Measurements from ENCODE around the gene GNAI2. TPM values are rescaled to one million over a fixed set of nuclear protein-coding genes. Genes with fewer than 3 reads are reported as not detected.
"Not testable (repeated sequence)": the region's sequence is repeated elsewhere in the genome, so short reads cannot be mapped to it uniquely, and the experiment has no call there.

GNAI2 gene
- polyA plus RNA-seq, 1 of the 3 experiments (the other 2 are of a cell fraction) = 649 TPM

DNA sequence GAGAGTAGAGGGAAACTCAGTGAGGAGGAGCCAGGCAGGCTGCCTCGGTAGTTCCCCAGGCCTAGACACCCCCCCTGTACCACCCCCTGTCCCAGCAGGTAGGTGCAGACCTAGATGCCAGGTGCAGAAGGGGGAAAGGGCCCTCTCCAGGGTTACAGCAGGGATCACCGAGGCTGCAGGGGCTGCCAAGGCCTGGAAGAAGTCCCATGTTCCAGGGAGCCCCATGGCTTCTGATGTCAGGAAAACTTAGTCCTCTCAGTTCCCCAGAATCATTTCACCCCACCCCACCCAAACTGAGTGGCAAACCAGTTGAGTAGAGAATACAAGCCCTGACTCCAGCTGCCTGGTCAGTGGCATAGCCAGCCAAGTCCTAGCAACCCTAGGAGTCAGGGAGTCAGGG, 25.5 kb downstream of the GNAI2 start:
- H3K9me3 ChIP-seq = no peaks in the 10 kb centered on the region
- TF ChIP-seq RXRA (IDR thresholded peaks at IDR 0.05; ENCODE audit: borderline replicate concordance, low read depth) (no peak), YY1 (IDR thresholded peaks at IDR 0.05; ENCODE audit: low read depth) (no peak), FOSL2 (IDR thresholded peaks at IDR 0.05; ENCODE audit: borderline replicate concordance, low read depth) (no peak), FOXJ3 (CRISPR knock-in tag; IDR thresholded peaks at IDR 0.05) (no peak), ZBTB33 (IDR thresholded peaks at IDR 0.05; ENCODE audit: borderline replicate concordance, low read depth) (no peak), EP300 (IDR thresholded peaks at IDR 0.05; ENCODE audit: borderline replicate concordance in 1 of 2, low read depth in 1 of 2, low read length in 1 of 2) (no peak), USF1 (IDR thresholded peaks at IDR 0.05; ENCODE audit: borderline replicate concordance, low read depth) (no peak), EZH2phosphoT487 (IDR thresholded peaks at IDR 0.05; ENCODE audit: borderline replicate concordance, low read depth) (no peak), JUND (IDR thresholded peaks at IDR 0.05) (no peak), ELF1 (IDR thresholded peaks at IDR 0.05) (no peak), NFIC (IDR thresholded peaks at IDR 0.05; ENCODE audit: borderline replicate concordance) (no peak)
- H2AFZ ChIP-seq (ENCODE audit: low read depth) = no peak overlapping the region
- H4K20me1 ChIP-seq (ENCODE audit: insufficient read depth) = no peaks in the 10 kb centered on the region
- peaks cover 12% of the 10 kb centered on the region for H3K79me2 ChIP-seq (ENCODE audit: insufficient read depth)
- H3K9ac ChIP-seq = peak overlapping the region; percentile 90; the same call in 1 of the 2 replicates
- POLR2A ChIA-PET = no interaction called here
- no peak for DNase-seq
- H3K4me2 ChIP-seq = peak overlapping the region; percentile 93
- H3K9me2 ChIP-seq = no peaks in the 10 kb centered on the region
- H3K27me3 ChIP-seq (ENCODE audit: insufficient read depth) = no peaks in the 10 kb centered on the region
- 77% methylated on average over 1 of the region's 2 CpGs for WGBS (ENCODE audit: low lambda C conversion rate)
- H3K4me1 ChIP-seq (ENCODE audit: control insufficient read depth in 1 of 2, insufficient read depth in 2 of 2, low read depth in 1 of 2, low read length in 1 of 2) = peaks cover 26 to 35% of the 10 kb centered on the region in 2 experiments; a peak in 3 of 4 replicates
- H3K27ac ChIP-seq (ENCODE audit: low read depth in 2 of 2, low read length in 1 of 2) = peak overlapping the region; percentile 76 to 94; a peak in 3 of 4 replicates
- peak overlapping the region in 1 of 2 experiments; percentile 59; a peak in 1 of 4 replicates for H3K4me3 ChIP-seq (ENCODE audit: low read depth in 2 of 2, low read length in 1 of 2)
- peaks cover 14 to 27% of the 10 kb centered on the region in 2 experiments for H3K36me3 ChIP-seq (replicated peaks in 1 of 2; ENCODE audit: control insufficient read depth in 1 of 2, insufficient read depth in 2 of 2, low read length in 1 of 2)
- peaks cover 48% of the 10 kb centered on the region for H3F3A ChIP-seq (replicated peaks; ENCODE audit: insufficient read depth)
- CTCF ChIA-PET = interaction anchor here (1.4 to 61.6 kb wide), 6 partner anchors 11 to 75 kb away, joined by 3 to 1375 read pairs (median 125); partner anchors contain the start of genes GNAI2, GNAT1, HYAL3 and NAA80

DNA sequence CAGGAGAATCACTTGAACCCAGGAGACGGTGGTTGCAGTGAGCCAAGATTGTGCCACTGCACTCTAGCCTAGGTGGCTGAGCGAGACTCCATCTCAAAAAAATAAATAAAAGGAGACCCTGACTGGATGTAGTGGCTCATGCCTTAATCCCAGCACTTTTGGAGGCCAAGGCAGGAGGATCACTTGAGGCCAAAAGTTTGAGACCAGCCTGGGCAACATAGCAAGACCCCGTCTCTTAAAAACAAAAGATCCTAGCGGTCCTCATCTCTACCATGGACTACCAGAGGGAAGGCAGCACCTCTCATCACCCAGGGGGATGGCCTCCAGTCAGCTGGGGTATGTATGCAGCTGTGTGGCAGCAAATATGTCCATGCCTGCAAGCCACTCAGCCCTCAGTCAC, 26.2 kb downstream of the GNAI2 start:
- H2AFZ ChIP-seq (ENCODE audit: low read depth); H3K4me3 ChIP-seq (ENCODE audit: low read depth in 2 of 2, low read length in 1 of 2); H4K20me1 ChIP-seq (ENCODE audit: insufficient read depth); H3K9ac ChIP-seq; H3K4me2 ChIP-seq; DNase-seq; H3K27me3 ChIP-seq (ENCODE audit: insufficient read depth); H3K9me3 ChIP-seq; POLR2A ChIA-PET; H3K27ac ChIP-seq (ENCODE audit: low read depth in 2 of 2, low read length in 1 of 2); H3K9me2 ChIP-seq: not testable (repeated sequence)
- WGBS (ENCODE audit: low lambda C conversion rate) = 95% methylated on average over 4 of the region's 4 CpGs
- peaks cover 41% of the 10 kb centered on the region for H3F3A ChIP-seq (replicated peaks; ENCODE audit: insufficient read depth)
- CTCF ChIA-PET = interaction anchor here (1.4 to 27.9 kb wide), 4 partner anchors 10 to 37 kb away, joined by 3 to 433 read pairs (median 125); partner anchors contain the start of genes GNAI2, HYAL3, NAA80 and SEMA3B
- peaks cover 12% of the 10 kb centered on the region for H3K79me2 ChIP-seq (ENCODE audit: insufficient read depth)
- peaks cover 26 to 39% of the 10 kb centered on the region in 2 experiments; a peak in 3 of 4 replicates for H3K4me1 ChIP-seq (ENCODE audit: control insufficient read depth in 1 of 2, insufficient read depth in 2 of 2, low read depth in 1 of 2, low read length in 1 of 2)
- H3K36me3 ChIP-seq (replicated peaks in 1 of 2; ENCODE audit: control insufficient read depth in 1 of 2, insufficient read depth in 2 of 2, low read length in 1 of 2) = peaks cover 7 to 20% of the 10 kb centered on the region in 2 experiments
